Kidney tubule cell (primary cell): ENCODE data around the gene STUB1.

Experiments used
- DNase-seq: peaks from one replicate; pipeline ENCODE4 v3.0.0-alpha.2; 2018; ENCODE audit warnings: low spot score

STUB1 gene

GRCh38 chr16:667113-667779 is 13.0 kb upstream of the STUB1 start:
- no peak for DNase-seq

DNA sequence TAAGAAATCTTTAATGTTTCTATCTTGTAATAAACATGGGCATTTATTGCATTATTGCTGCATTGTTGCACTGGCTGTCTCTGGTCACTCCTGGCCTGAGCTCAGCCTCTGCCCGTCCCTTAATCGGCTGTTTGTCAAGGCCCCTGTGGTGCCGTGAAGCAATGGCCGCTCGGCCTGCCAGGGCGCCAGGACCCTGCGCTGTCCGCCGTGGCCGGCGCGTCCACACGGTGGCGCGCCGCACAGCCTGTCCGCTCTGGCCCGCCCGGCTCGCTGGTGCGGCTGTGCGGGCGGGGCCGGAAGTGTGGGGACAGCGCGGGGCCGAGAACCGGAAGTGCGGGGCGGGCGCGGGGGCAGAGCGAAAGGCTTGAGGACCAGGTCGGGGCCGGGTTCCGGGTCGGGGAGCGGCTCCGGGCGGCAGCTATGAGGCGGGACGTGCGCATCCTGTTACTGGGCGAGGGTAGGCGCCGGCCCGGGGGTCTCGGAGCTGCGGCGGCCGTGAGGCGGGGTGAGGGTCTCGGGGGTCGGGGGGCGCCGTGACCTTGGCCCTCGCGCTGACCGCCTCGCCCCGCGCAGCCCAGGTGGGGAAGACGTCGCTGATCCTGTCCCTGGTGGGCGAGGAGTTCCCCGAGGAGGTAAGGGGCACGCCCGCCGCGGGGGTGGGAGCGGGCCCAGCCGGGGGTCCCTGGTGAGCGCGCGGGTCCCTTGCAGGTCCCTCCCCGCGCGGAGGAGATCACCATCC is 12.3 kb upstream of the STUB1 start, which contains the start of gene RHOT2:
Gene RHOT2, plus strand, starts transcription at position 353 of the 739 bp plus-strand sequence. Its CDS starts 68 bp downstream, at position 421.
- peak; percentile 93 for DNase-seq

GRCh38 chr16:668519-669171 is 11.6 kb upstream of the STUB1 start:
- no peak for DNase-seq

- no peak for DNase-seq
These were observed 10.5 kb upstream of the STUB1 start for GRCh38 chr16:669666-670065.

- no peak for DNase-seq
These were observed 9.5 kb upstream of the STUB1 start for GRCh38 chr16:670485-671352.

- no peak for DNase-seq
These were observed 8.7 kb upstream of the STUB1 start for GRCh38 chr16:671353-672131.

DNA sequence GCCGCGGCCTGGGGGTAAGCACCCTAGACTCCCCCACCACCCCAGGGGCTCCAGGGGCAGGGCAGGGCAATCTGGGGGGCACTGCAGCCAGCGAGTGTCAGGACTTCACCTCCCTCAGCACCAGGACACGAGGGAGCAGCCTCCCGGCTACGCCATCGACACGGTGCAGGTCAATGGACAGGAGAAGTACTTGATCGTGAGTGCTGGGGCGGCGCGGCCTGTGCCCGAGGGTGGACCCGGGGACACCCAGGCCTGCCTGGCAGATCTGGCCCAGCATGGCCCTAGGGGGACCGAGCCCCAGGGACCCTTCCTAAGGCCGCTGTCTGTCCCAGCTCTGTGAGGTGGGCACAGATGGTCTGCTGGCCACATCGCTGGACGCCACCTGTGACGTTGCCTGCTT is 7.8 kb upstream of the STUB1 start:
- no peak for DNase-seq

- no peak for DNase-seq
These were observed 7.4 kb upstream of the STUB1 start for GRCh38 chr16:672851-673250.

GRCh38 chr16:673399-673991 is 6.7 kb upstream of the STUB1 start:
- no peak for DNase-seq

GRCh38 chr16:674214-674881 is 5.9 kb upstream of the STUB1 start:
- DNase-seq: no peak

- DNase-seq: peak; percentile 55
These were observed 5.0 kb upstream of the STUB1 start, which contains the start of gene RHBDL1 for GRCh38 chr16:674968-675883. TSS of gene RHBDL1 (plus strand) at chr16:675671. CDS start at chr16:675791, 120 bp downstream.

GRCh38 chr16:675884-676564 is 4.2 kb upstream of the STUB1 start:
- DNase-seq: no peak

GRCh38 chr16:676565-676902 is 3.7 kb upstream of the STUB1 start:
- DNase-seq: no peak

GRCh38 chr16:676913-677312 is 3.3 kb upstream of the STUB1 start:
- no peak for DNase-seq

DNA sequence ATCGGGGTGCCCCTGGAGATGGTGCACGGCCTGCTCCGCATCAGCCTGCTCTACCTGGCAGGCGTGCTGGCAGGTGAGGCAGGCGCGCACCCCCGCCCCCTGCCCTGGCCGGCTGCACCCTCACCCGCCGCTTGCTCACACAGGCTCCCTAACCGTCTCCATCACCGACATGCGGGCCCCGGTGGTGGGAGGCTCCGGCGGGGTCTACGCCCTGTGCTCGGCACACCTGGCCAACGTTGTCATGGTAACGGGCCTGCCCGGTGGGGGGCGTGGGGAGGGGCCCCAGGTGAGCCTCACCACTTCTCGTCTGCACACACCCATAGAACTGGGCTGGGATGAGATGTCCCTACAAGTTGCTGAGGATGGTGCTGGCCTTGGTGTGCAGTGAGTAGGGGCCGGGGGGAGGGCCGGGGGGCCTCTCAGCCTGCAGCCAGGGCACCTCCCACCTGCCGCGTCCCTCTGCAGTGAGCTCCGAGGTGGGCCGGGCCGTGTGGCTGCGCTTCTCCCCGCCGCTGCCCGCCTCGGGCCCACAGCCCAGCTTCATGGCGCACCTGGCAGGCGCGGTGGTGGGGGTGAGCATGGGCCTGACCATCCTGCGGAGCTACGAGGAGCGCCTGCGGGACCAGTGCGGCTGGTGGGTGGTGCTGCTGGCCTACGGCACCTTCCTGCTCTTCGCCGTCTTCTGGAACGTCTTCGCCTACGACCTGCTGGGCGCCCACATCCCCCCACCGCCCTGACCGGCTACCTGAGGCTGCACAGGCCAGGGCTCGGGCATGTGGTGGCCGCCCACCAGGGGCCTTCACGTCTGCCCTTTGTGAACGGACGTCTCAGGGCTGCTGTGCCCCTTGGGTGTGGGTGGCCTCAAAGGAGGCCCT is 2.7 kb upstream of the STUB1 start:
- DNase-seq: no peak

DNA sequence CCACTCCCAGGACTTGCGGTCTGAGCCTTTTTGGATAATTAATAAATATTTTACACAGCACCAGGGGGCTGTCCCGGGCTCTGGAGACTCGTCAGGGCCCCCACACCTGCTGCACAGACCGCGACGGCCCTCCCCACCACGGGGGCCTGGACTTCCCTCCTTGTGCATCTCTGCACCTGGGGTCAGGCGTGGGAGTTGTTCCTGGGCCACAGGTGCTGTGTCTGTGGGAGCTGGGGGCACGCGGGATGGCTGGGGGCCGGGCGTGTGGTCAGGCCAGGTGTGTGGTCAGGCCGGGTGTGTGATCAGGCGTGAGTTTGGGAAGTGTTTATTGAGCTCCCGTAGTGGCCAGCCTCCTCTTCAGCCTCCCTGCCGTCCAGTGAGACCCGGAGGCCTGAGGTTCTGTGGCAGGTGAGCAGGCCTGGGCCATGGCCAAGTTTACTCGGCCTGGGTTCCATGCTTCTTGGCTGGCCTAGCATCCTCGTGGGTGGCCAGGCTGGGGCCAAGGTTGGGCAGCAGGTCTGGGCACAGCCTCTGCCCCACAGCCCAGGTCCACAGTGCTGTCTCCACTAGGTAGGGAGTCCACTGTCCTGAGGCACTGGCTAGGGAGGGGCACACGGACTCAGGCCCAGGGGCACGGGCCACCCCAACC is 1.9 kb upstream of the STUB1 start:
- DNase-seq: no peak
